HG02610 (cell line): Measurements from ENCODE around the gene CDK5RAP3.
"Not testable (repeated sequence)": the region's sequence is repeated elsewhere in the genome, so short reads cannot be mapped to it uniquely, and the experiment has no call there.

Source experiments
- ATAC-seq: cut with Tn5 transposase; IDR thresholded peaks from one replicate; pipeline ENCODE4 v1.9.1; 2021; ENCODE audit warnings: mild to moderate bottlenecking, moderate library complexity; ENCODE audit not compliant: unreplicated experiment

The CDK5RAP3 gene

DNA sequence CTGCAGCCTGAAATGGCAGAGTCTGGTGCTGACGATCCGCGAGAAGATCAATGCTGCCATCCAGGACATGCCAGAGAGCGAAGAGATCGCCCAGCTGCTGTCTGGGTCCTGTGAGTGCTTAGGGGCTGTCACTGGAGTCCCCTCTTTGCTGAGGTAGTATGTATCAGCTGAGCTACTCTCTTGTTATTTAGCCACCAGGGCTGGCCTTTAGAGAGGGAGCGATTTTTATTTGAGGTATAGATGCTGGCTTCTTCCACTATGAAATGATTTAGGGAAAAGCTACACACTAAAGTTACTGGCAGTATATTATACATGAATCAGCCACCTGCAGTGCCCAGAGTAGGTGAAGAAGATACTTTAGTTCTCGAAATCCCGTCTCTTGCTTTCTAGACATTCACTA is 2.6 kb downstream of the CDK5RAP3 start:
- no peak for ATAC-seq

DNA sequence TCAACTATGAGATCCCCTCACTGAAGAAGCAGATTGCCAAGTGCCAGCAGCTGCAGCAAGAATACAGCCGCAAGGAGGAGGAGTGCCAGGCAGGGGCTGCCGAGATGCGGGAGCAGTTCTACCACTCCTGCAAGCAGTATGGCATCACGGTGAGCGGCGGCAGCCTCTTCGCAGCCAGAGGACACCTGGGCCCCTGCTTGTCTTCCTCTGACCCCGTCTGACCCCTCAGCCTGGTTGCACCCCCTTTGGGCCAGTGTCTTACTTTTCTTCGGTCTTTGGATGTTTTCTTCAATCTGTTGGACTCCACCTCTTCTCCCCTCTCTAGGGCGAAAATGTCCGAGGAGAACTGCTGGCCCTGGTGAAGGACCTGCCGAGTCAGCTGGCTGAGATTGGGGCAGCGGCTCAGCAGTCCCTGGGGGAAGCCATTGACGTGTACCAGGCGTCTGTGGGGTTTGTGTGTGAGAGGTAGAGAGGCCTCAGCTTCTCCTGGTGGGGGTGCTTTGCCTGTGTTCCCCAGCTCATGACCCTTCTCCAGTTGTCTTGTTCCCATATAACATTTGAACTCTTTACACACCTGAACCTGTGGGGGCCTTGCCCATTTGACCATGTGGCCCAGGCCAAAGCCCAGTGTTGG is 4.4 kb downstream of the CDK5RAP3 start:
- no peak for ATAC-seq

GRCh38 chr17:47975823-47976205 is 4.9 kb downstream of the CDK5RAP3 start:
- no peak for ATAC-seq

DNA sequence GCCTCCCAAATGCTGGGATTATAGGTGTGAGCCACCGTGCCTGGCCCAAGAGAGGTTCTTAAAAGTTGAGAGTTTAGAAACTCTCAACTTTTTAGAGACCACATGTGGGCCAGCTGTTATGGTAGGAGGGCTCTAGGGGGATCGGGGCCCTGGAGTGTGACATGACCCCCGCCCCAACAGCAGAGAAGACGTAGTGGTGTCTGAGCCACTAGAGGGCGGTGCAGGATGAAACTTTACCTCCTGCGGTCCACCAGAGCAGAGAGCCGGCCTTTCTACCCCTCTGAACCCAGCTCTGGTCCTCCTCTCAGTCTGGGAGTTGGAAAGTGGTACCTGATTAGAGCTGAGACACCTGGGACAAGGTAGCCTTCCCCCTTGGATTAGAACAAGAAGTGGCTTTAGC is 7.4 kb downstream of the CDK5RAP3 start:
- ATAC-seq = no peak

GRCh38 chr17:47980541-47980940 is 9.6 kb downstream of the CDK5RAP3 start:
- ATAC-seq = no peak

GRCh38 chr17:47981462-47981861 is 10.5 kb downstream of the CDK5RAP3 start:
- ATAC-seq = no peak

- ATAC-seq = no peak
Observed at GRCh38 chr17:47982091-47982617, 11.2 kb downstream of the CDK5RAP3 start.

DNA sequence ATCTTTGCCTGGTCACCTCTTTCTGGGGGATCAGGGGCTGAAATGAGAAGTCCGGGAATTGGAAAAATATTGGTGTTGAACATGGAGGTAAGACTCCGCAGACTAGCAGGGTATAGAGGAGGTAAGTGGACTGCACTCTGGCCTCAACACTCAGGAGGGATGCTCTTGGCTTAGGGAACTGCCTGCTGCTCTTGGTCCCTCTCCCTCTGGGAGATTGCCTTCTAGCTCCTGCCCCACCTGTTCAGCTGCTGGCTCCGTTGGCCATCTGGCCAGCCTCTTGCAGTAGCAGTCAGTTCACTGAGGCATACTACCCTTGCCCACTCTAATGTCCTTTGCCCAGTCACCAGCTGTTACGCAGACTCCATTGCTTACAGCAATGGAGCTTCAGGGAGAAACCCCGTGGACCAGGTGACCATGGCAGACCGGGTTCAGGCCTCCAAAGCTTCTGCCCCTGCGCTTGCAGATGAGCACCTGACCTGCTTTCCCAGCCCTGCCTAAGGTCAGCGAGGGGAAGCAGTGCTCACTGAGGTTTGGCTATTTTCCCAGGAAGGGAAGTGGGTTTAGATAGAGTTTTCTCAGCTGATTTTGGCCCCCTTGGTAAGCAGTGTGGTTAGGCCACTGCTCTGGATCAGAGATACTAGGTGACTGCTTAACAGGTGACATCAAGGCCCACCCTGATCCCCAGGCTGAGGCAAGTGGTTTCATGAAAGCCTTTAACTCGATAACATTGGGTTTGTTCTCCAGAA is 11.9 kb downstream of the CDK5RAP3 start:
- no peak for ATAC-seq

GRCh38 chr17:47983492-47984223 is 12.7 kb downstream of the CDK5RAP3 start:
- no peak for ATAC-seq

DNA sequence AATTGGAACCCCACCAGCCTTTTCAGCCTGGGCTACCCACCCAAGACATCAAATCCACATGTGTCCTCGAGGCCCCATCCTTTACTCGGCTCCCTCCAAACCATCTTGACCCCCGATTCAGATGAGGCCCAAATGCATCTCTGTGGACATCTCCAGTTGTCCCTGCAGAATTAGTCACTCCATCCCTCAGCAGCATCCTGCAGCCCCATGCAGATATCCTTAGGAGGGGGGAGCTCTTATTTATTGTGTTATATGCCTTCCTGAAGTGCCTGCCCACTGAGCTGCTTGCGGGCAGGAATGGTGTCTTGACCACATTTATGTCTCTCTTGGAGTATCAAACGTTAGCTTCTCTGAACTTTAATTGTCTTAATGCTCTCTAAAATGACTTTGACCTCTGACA is 15.6 kb downstream of the CDK5RAP3 start:
- ATAC-seq = no peak

- ATAC-seq = no peak
Observed at GRCh38 chr17:47987240-47987835, 16.4 kb downstream of the CDK5RAP3 start.

DNA sequence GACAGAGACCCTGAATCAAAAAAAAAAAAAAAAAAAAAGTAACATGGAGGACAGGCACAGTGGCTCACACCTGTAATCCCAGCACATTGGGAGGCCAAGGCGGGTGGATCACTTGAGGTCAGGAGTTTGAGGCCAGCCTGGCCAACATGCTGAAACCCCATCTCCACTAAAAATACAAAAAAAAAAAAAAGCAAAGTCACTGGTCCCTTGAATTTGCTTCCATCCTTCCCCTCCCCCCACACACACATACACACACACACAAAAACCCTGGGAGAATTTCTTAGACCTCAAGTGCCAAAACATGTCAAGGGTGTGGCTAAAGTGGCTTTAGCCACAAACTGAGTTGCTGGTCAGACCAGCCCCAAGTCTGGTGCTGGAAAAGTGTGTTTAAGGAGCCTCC is 17.5 kb downstream of the CDK5RAP3 start:
- not testable (repeated sequence) for ATAC-seq

DNA sequence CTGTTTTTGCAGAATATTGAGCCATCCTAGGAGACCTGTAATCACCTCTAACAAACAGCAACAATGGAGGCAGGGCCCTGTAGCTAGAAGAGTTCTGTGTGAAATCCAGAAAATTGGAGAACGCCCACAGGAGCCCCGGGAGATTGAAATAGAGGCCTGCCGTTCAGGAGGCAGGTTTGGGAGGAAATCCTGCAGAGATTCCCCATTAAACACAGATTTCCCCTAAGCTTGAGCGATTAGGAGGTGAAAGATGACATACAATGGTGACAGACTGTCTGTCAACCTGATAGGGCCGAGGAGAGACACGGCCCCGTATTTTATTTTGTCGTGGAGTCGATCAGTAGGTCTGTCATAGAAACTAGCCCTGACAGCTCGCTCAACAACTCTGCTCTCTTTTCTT is 18.2 kb downstream of the CDK5RAP3 start:
- no peak for ATAC-seq

DNA sequence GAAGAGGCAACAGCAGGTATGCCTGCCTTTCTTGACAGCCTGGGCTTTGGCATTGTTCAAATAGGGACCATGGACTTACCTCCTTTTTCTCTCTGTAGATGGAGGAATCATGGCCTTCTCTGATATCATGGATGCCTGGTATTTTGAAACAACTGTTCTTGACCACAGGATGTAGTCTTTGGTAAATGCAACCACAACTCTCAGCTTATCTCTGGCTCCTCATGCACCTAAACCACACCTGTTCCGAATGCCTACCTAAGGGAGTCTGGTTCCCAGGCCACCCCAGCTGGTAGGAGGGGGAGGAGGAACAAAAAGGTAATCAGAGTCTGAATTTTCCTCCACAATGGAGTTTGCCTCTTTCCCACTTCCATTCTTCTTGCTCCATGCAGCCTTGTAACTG is 18.8 kb downstream of the CDK5RAP3 start:
- ATAC-seq = no peak

GRCh38 chr17:47990962-47991731 is 20.2 kb downstream of the CDK5RAP3 start:
- ATAC-seq = no peak

- ATAC-seq = no peak
Observed at GRCh38 chr17:47992216-47992615, 21.3 kb downstream of the CDK5RAP3 start.

DNA sequence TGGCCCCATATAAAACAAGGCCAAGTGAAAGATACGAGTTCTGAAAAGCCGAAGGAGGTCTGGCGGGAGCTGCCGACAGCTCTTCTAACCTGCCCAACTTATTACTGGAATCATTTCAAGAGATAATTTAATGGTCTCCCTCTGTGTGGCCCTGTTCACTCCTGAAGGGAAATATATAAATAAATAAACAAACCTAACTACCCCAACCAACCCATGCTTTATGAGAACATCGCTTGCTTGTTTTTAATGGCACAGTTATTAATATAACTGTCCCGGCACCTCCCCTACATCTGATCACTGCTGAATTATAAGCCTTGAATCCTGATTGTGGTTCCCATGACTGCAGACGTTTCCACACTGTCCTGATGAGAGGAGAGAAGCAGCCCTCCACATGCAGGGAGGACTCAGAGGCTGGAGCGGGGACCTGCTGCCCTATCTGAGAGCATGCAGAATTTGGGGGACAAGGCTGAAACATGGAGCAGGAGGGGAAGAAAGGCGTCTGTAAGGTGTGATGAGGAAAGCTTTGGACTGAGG is 22.2 kb downstream of the CDK5RAP3 start:
- ATAC-seq = no peak

GRCh38 chr17:47993964-47994363 is 23.1 kb downstream of the CDK5RAP3 start:
- ATAC-seq = no peak

DNA sequence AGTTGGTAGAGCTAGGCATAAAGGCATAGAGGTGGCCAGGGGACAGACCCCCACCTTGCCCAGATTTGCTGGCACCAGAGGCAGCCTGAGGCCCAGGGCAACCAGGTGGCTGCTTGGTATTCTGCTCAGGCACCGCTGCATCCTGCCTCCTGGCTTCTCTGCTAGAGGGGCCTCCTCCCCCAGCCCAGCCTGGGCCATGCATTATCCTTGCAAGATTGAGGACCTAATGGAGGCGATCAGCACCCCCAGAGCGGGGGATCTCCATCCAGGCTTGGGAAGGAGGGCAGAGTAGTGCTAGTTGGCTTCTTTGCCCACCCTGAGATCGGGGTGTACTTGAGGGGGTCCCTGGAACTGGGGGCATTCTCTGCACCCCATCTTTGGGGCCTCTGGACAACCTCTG is 23.8 kb downstream of the CDK5RAP3 start:
- ATAC-seq = no peak

DNA sequence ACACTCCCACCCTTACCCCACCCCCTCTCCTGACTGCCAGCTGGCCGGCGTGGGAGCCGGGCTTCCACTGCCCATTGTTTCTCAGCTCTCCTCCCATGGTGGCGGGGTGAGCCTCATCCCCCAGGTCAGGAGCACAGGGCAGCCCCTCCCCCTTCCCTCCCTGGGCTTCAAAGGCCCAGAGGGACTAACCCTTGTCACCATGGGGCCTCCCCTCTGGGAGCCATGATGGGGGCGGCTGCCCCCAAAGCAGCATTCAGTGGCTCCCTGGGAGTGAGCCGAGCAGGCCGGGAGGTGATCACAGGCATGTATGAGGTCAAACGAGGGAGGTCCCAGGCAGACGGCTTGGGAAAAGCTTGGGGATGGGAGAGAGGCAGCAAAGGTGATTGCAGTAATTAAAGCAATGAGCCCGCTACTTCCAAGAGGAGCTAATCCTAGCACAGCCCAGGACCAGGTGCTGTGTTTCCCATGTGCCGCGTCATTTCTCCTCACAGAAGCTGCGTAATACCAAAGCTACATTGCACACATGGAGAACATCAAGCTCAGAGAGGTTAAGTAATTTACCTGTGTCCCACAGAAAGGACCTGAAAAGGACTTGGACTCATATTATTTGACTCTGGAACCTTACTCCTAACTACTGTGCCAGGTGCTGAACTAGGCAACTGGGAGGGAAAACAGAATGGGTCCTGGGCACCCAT is 24.5 kb downstream of the CDK5RAP3 start:
- ATAC-seq = no peak
